HepG2 (cell line): ENCODE results near the gene EEF1AKMT4. TPM values are rescaled to one million over a fixed set of nuclear protein-coding genes. Genes with fewer than 3 reads are reported as not detected.

Experiments
- ELF4 ChIP-seq: sonication (generic); formaldehyde crosslinking; IDR thresholded peaks from 2 replicates; pipeline ENCODE4 v1.5.0; 2020; ENCODE audit warnings: missing genetic modification reagents, mild to moderate bottlenecking, moderate library complexity, borderline replicate concordance
- EZH2 ChIP-seq: conservative IDR thresholded peaks from 2 replicates; pipeline ENCODE4 v1.6.1; 2012; ENCODE audit warnings: mild to moderate bottlenecking, low read depth, low read length, moderate library complexity
- KDM4B ChIP-seq: sonication (generic); formaldehyde crosslinking; IDR thresholded peaks from 2 replicates; pipeline ENCODE4 v1.4.0; 2020; ENCODE audit warnings: missing genetic modification reagents
- ZBTB38 ChIP-seq: sonication (generic); formaldehyde crosslinking; IDR thresholded peaks from 2 replicates; pipeline ENCODE4 v1.5.1; 2020; ENCODE audit warnings: mild to moderate bottlenecking, missing genetic modification reagents
- ZNF350 ChIP-seq: sonication (generic); formaldehyde crosslinking; IDR thresholded peaks from 2 replicates; pipeline ENCODE4 v1.4.0; 2020; ENCODE audit warnings: mild to moderate bottlenecking, low read depth, missing genetic modification reagents, borderline replicate concordance
- polyA plus RNA-seq, 8 experiments: library from polyadenylated mRNA; depleted of rRNA in 3 of 8; stranded (reverse) in 7 of 8; unstranded in 1 of 8; fragments of >200 nt; fragmentation: Illumina TruSeq in 4 of 8; extraction: Trizol in 4 of 8; gene quantifications; 2 replicates each; pipeline versions ENCODE4 v1.2.1 to v1.2.3, GENCODE V29; 2011 to 2016; ENCODE audit warnings: low read depth in 4 of 8, missing spikeins in 1 of 8, mixed read lengths in 1 of 8; ENCODE audit not compliant: insufficient read depth in 1 of 8
- total RNA-seq, 5 experiments: library from RNA; depleted of rRNA; stranded (reverse); fragments of >200 nt; fragmentation: Illumina TruSeq; extraction: Trizol; gene quantifications; 2 replicates each; pipeline ENCODE4 v1.2.3, GENCODE V29; 2016; ENCODE audit warnings: low read depth in 1 of 5
- TF ChIP-seq, protein P1 (sequence below): sonication (generic); formaldehyde crosslinking; IDR thresholded peaks from 2 replicates; pipeline ENCODE4 v1.4.0; 2020; ENCODE audit warnings: missing genetic modification reagents
- TF ChIP-seq, protein P2 (sequence below), 2 experiments: fragments of 450-650 bp in 1 of 2; sonication (generic) in 1 of 2; formaldehyde crosslinking in 1 of 2; IDR thresholded peaks; 2 replicates each; pipeline versions ENCODE4 v1.6.1 to v1.8.0; 2016 to 2022; ENCODE audit warnings: antibody characterized with exemption in 1 of 2, mild to moderate bottlenecking in 1 of 2, missing genetic modification reagents in 1 of 2
- TF ChIP-seq, protein P3 (sequence below): conservative IDR thresholded peaks from 2 replicates; pipeline ENCODE4 v1.6.1; 2018; ENCODE audit warnings: missing genetic modification reagents
- TF ChIP-seq, protein P4 (sequence below): sonication (generic); formaldehyde crosslinking; IDR thresholded peaks from 2 replicates; pipeline ENCODE4 v1.4.0; 2020; ENCODE audit warnings: missing genetic modification reagents, borderline replicate concordance

The EEF1AKMT4 gene
- total and polyA plus RNA-seq, 2 of the 13 experiments (the other 11 are each of a cell fraction or from before 2014, with no cell fraction given), result 13.1 to 15.8 TPM

DNA sequence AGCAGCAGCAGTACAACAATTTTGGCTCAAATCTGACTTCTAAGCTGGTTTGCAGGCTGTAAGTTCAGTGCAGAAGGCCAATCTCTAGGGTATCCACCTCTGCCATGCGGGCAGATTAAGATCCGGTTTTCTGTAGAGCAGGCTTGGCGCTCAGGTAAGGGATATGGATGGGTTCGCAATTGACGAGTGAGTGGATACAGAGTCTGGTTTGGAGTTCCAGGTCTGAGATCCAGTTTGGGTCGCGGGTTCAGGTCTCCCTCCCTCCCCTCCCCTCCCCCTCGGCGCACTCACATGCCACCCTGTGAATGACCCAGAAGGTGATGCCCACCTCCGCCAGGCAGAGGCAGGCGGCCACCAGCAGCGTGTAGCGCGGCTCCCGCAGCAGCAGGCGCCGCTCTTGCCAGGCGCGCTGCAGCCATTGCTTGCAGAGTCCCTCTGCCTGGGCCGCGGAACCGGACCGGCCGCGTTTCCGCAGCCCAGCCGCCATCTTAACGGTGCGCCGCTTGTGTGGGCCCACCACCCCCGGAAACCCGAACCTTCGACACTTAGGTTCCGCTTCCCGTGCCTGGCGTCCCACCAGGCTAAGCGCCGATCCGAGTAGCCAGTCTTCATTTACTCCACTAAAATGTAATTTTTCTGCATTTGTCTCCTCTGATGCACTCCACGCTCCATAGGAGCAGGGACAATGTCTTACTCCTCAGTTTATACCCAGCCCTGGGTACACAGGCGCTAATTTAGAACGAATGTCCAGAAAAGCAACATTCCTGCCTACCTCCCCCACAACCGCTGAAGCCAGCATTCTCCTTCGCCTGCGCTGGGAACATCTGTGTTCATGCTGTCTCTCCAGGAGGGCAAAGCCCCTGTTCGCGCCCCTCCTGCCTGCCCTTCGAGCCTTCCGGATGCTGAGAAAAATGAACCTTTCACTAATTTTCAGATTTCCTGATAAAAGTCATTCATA, 739 bp upstream of the EEF1AKMT4 start, which contains the start of gene ALG3 (continued):
- TF ChIP-seq, protein P1, sequence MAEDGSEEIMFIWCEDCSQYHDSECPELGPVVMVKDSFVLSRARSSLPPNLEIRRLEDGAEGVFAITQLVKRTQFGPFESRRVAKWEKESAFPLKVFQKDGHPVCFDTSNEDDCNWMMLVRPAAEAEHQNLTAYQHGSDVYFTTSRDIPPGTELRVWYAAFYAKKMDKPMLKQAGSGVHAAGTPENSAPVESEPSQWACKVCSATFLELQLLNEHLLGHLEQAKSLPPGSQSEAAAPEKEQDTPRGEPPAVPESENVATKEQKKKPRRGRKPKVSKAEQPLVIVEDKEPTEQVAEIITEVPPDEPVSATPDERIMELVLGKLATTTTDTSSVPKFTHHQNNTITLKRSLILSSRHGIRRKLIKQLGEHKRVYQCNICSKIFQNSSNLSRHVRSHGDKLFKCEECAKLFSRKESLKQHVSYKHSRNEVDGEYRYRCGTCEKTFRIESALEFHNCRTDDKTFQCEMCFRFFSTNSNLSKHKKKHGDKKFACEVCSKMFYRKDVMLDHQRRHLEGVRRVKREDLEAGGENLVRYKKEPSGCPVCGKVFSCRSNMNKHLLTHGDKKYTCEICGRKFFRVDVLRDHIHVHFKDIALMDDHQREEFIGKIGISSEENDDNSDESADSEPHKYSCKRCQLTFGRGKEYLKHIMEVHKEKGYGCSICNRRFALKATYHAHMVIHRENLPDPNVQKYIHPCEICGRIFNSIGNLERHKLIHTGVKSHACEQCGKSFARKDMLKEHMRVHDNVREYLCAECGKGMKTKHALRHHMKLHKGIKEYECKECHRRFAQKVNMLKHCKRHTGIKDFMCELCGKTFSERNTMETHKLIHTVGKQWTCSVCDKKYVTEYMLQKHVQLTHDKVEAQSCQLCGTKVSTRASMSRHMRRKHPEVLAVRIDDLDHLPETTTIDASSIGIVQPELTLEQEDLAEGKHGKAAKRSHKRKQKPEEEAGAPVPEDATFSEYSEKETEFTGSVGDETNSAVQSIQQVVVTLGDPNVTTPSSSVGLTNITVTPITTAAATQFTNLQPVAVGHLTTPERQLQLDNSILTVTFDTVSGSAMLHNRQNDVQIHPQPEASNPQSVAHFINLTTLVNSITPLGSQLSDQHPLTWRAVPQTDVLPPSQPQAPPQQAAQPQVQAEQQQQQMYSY (CRISPR knock-in tag), result peak; percentile 54
- TF ChIP-seq ZNF350 (CRISPR knock-in tag) (no peak; the same call in 1 of the 2 replicates), KDM4B (peak; percentile 67), EZH2 (no peak), ZBTB38 (CRISPR knock-in tag) (no peak), ELF4 (CRISPR knock-in tag) (peak; percentile 71; the same call in 1 of the 2 replicates)
- TF ChIP-seq, protein P2, sequence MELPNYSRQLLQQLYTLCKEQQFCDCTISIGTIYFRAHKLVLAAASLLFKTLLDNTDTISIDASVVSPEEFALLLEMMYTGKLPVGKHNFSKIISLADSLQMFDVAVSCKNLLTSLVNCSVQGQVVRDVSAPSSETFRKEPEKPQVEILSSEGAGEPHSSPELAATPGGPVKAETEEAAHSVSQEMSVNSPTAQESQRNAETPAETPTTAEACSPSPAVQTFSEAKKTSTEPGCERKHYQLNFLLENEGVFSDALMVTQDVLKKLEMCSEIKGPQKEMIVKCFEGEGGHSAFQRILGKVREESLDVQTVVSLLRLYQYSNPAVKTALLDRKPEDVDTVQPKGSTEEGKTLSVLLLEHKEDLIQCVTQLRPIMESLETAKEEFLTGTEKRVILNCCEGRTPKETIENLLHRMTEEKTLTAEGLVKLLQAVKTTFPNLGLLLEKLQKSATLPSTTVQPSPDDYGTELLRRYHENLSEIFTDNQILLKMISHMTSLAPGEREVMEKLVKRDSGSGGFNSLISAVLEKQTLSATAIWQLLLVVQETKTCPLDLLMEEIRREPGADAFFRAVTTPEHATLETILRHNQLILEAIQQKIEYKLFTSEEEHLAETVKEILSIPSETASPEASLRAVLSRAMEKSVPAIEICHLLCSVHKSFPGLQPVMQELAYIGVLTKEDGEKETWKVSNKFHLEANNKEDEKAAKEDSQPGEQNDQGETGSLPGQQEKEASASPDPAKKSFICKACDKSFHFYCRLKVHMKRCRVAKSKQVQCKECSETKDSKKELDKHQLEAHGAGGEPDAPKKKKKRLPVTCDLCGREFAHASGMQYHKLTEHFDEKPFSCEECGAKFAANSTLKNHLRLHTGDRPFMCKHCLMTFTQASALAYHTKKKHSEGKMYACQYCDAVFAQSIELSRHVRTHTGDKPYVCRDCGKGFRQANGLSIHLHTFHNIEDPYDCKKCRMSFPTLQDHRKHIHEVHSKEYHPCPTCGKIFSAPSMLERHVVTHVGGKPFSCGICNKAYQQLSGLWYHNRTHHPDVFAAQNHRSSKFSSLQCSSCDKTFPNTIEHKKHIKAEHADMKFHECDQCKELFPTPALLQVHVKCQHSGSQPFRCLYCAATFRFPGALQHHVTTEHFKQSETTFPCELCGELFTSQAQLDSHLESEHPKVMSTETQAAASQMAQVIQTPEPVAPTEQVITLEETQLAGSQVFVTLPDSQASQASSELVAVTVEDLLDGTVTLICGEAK (IDR thresholded peaks at IDR 0.05), result peak; percentile 56; the same call in 1 of the 2 replicates
- TF ChIP-seq, protein P2 (CRISPR knock-in tag; IDR thresholded peaks at IDR 0.05), result peak; percentile 87
- TF ChIP-seq, protein P3, sequence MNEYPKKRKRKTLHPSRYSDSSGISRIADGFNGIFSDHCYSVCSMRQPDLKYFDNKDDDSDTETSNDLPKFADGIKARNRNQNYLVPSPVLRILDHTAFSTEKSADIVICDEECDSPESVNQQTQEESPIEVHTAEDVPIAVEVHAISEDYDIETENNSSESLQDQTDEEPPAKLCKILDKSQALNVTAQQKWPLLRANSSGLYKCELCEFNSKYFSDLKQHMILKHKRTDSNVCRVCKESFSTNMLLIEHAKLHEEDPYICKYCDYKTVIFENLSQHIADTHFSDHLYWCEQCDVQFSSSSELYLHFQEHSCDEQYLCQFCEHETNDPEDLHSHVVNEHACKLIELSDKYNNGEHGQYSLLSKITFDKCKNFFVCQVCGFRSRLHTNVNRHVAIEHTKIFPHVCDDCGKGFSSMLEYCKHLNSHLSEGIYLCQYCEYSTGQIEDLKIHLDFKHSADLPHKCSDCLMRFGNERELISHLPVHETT (CRISPR knock-in tag), result peak; percentile 86
- TF ChIP-seq, protein P4, sequence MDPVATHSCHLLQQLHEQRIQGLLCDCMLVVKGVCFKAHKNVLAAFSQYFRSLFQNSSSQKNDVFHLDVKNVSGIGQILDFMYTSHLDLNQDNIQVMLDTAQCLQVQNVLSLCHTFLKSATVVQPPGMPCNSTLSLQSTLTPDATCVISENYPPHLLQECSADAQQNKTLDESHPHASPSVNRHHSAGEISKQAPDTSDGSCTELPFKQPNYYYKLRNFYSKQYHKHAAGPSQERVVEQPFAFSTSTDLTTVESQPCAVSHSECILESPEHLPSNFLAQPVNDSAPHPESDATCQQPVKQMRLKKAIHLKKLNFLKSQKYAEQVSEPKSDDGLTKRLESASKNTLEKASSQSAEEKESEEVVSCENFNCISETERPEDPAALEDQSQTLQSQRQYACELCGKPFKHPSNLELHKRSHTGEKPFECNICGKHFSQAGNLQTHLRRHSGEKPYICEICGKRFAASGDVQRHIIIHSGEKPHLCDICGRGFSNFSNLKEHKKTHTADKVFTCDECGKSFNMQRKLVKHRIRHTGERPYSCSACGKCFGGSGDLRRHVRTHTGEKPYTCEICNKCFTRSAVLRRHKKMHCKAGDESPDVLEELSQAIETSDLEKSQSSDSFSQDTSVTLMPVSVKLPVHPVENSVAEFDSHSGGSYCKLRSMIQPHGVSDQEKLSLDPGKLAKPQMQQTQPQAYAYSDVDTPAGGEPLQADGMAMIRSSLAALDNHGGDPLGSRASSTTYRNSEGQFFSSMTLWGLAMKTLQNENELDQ (CRISPR knock-in tag), result 0 out of 2 replicates have a peak, but pooled peaks have one; percentile 58
